Esophagus (tissue), 2 donors: ENCODE results near the gene PIK3CB. TPM values are rescaled to one million over a fixed set of nuclear protein-coding genes. Genes with fewer than 3 reads are reported as not detected.
"Not testable (repeated sequence)": the region's sequence is repeated elsewhere in the genome, so short reads cannot be mapped to it uniquely, and the experiment has no call there.

Source experiments
- H3K27ac ChIP-seq, 2 donors: one replicate each; pipeline ENCODE4 v1.5.1; 2013; ENCODE audit warnings: low read depth in 2 of 2, mild to moderate bottlenecking in 2 of 2, inconsistent platforms in 1 of 2, low read length in 1 of 2, moderate library complexity in 1 of 2
- H3K27me3 ChIP-seq, 2 donors: one replicate each; pipeline ENCODE4 v1.6.1; 2013; ENCODE audit warnings: low read length in 2 of 2, control low read depth in 1 of 2, mild to moderate bottlenecking in 1 of 2; ENCODE audit not compliant: insufficient read depth in 2 of 2, control insufficient read depth in 1 of 2
- H3K36me3 ChIP-seq, 2 donors: one replicate each; pipeline ENCODE4 v1.6.1; 2013; ENCODE audit warnings: low read length in 1 of 2; ENCODE audit not compliant: control insufficient read depth in 2 of 2, insufficient read depth in 2 of 2
- H3K4me1 ChIP-seq, 2 donors: one replicate each; pipeline ENCODE4 v1.6.1; 2013; ENCODE audit warnings: low read length in 1 of 2; ENCODE audit not compliant: control insufficient read depth in 2 of 2, insufficient read depth in 2 of 2
- H3K4me3 ChIP-seq, 2 donors: one replicate each; pipeline ENCODE4 v1.5.1; 2013; ENCODE audit warnings: low read length in 2 of 2, mild to moderate bottlenecking in 2 of 2, low read depth in 1 of 2, moderate library complexity in 1 of 2
- H3K9me3 ChIP-seq, 2 donors: one replicate each; pipeline ENCODE4 v1.6.1; 2013; ENCODE audit warnings: mild to moderate bottlenecking in 2 of 2, low read depth in 1 of 2, low read length in 1 of 2, moderate library complexity in 1 of 2; ENCODE audit not compliant: control insufficient read depth in 2 of 2, insufficient read depth in 1 of 2
- WGBS, 2 donors: extraction: QIAGEN DNeasy Blood & Tissue Kit; methylation state at CpG; one replicate each; pipeline ENCODE4 v1.1.7; 2013; 5-methylcytosine and 5-hydroxymethylcytosine counted together
- polyA plus RNA-seq, 2 donors: library from polyadenylated mRNA; stranded (reverse); fragments of 200-250 nt; gene quantifications; one replicate each; pipeline ENCODE4 v1.2.3, GENCODE V29; 2013
- donor health status: healthy with polysubstance abuse.
- donor health status: Bipolar disorder and iron deficiency.

Gene PIK3CB
- polyA plus RNA-seq, 2 donors = 7.5 to 10.6 TPM

DNA sequence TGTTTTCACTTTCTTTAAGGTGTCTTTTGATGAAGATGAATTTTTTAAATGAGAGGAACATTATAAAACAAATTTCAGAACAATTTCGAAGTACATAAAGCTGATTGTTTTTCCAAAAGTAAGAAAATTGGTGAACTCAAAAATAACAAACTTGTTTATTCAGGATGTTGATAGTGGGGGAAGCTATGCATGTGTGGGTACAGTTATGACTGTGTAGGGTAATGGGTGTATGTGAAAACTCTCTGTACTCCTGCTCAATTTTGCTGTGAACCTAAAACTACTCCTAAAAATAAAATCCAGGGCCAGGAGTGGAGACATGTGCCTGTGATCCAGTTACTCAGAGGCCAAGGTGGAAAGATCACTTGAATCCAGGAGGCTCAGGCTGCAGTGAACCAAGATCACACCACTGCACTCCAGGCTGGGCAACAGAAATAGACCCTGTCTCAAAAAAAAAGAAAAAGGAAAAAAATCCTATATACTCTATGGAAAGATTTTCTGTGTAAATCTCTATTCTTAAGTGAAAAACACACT, 37.2 kb downstream of the PIK3CB start:
- WGBS, 2 donors = 91 to 97% methylated on average over 1 of the region's 1 CpG
- no peak overlapping the region for H3K4me3 ChIP-seq

DNA sequence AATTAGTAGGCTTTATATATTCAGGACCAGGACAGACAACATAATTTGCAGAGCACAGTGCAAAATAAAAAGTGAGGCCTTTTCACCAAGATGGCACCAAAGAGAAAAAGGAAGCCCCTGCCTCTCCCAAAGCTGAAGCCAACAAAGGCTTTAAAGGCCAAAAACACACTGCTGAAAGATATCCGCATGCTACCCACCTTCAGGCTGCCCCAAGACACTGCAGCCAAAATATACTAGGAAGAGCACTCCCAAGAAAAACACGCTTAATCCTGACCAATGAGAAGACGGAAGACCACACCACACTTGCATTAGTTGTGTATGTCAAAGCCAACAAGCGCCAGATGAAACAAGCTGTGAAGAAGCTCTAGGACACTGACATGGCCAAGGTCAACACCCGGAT, 38.0 kb downstream of the PIK3CB start:
- 92 to 94% methylated on average over 5 of the region's 5 CpGs for WGBS, 2 donors
- no peak overlapping the region for H3K4me3 ChIP-seq
- no peak overlapping the region for H3K27ac ChIP-seq
- H3K4me1 ChIP-seq = no peaks in the 10 kb centered on the region
- H3K9me3 ChIP-seq = no peaks in the 10 kb centered on the region
- no peaks in the 10 kb centered on the region for H3K36me3 ChIP-seq
- H3K27me3 ChIP-seq = no peaks in the 10 kb centered on the region

More for the DNA sequence above, 37.2 kb downstream of the PIK3CB start:
- no peak overlapping the region for H3K27ac ChIP-seq
- H3K27me3 ChIP-seq = no peaks in the 10 kb centered on the region
- H3K36me3 ChIP-seq = no peaks in the 10 kb centered on the region
- H3K4me1 ChIP-seq = no peaks in the 10 kb centered on the region
- no peaks in the 10 kb centered on the region for H3K9me3 ChIP-seq

DNA sequence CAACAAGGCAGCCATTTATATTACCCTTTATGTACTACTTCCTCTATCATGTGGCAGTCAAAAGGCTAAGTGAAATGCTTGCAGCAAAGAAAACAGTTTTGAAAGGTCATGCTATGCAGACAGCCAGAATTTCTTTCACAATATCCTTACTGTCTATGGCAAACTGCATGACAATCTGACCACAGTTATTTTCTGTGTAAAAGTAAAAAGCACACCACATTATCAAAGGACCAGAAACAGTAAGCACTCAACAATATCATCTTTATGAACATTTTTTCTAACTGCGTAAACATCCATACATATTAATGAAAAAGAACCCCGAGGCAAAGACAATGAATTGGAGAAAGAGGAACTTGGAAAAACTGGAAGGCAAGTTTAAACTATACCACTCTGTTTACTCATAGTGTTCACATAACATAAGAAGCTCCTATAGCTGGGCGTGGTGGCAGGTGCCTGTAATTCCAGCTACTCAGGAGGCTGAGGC, 47.9 kb downstream of the PIK3CB start:
- WGBS, 2 donors = 47 to 76% methylated on average over 3 of the region's 3 CpGs
- H3K27ac ChIP-seq = no peak overlapping the region
- H3K4me3 ChIP-seq = no peak overlapping the region
- no peaks in the 10 kb centered on the region for H3K36me3 ChIP-seq
- H3K27me3 ChIP-seq = no peaks in the 10 kb centered on the region
- no peaks in the 10 kb centered on the region for H3K9me3 ChIP-seq
- H3K4me1 ChIP-seq = no peaks in the 10 kb centered on the region

DNA sequence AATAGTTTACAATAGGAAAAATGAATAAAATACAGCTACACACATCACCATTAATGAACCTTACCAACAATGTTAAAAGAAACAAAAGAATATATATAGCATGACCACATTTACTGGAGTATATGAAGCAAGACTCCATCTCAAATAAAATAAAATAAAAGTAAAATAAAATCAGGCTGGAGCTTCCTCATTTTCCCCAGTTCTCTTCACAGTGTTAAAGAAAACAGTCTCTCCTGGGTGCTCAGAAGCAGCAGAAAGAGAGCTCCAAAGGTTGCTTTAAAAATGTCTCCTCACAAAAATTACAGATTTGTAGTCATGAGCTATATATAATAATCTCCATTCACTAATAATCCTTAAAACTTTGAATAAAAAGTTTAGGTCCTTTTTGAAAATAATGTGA, 48.8 kb downstream of the PIK3CB start:
- Histone ChIP-seq H3K4me1 (no peaks in the 10 kb centered on the region), H3K27me3 (no peaks in the 10 kb centered on the region), H3K9me3 (no peaks in the 10 kb centered on the region), H3K27ac (no peak overlapping the region), H3K4me3 (no peak overlapping the region), H3K36me3 (no peaks in the 10 kb centered on the region)

DNA sequence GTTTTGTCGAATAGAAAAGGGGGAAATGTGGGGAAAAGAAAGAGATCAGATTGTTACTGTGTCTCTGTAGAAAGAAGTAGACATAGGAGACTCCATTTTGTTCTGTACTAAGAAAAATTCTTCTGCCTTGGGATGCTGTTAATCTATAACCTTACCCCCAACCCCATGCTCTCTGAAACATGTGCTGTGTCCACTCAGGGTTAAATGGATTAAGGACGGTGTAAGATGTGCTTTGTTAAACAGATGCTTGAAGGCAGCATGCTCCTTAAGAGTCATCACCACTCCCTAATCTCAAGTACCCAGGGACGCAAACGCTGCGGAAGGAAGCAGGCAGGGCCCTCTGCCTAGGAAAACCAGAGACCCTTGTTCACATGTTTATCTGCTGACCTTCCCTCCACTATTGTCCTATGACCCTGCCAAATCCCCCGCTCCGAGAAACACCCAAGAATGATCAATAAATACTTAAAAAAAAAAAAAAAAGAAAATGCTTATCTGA, 49.3 kb downstream of the PIK3CB start:
- not testable (repeated sequence) for H3K27ac ChIP-seq, H3K4me3 ChIP-seq, H3K4me1 ChIP-seq, H3K36me3 ChIP-seq, H3K9me3 ChIP-seq, H3K27me3 ChIP-seq
- WGBS, 2 donors = 85 to 92% methylated on average over 7 of the region's 7 CpGs

DNA sequence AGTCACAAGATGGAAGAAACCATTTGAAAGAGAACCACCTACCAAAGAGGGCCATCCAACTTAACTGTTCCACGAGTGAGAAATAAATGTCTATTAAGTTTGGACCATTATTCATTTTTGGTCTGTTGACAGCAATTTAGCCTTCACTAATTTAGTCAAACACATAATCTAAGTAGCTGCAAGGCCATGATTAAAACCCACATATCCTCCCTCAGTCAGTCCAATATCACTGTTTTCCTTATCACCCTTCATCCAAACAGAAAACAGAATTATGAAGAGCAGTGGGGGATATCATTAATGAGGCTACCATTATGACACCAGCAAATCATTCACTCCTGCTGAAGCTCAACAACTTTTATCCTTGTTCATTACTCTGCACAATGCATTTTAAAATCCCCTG, 52.0 kb downstream of the PIK3CB start:
- H3K36me3 ChIP-seq = no peaks in the 10 kb centered on the region
- no peak overlapping the region for H3K4me3 ChIP-seq
- H3K4me1 ChIP-seq = no peaks in the 10 kb centered on the region
- H3K27me3 ChIP-seq = no peaks in the 10 kb centered on the region
- H3K9me3 ChIP-seq = no peaks in the 10 kb centered on the region
- 88% methylated on average over 1 of the region's 1 CpG for WGBS, 2 donors
- H3K27ac ChIP-seq = no peak overlapping the region

DNA sequence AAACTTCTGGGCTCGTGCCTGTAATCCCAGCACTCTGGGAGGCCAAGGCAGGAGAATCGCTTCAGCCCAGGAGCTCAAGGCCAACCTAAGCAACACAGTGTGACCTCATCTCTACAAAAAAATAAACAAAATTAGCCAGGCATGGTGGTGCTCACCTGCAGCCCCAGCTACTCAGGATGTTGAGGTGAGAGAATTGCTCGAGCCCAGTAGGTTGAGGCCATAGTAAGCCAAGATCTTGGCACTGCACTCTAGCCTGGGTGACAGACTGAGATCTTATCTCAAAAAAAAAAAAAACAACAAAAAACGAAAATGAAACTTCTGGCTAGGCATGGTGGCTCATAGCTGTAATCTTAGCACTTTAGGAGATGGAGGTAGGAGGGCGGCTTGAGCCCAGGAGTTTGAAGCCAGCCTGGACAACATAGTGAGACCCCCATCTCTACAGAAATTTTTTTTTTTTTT, 53.7 kb downstream of the PIK3CB start:
- H3K36me3 ChIP-seq = no peaks in the 10 kb centered on the region
- no peaks in the 10 kb centered on the region for H3K4me1 ChIP-seq
- H3K27me3 ChIP-seq = no peaks in the 10 kb centered on the region
- H3K4me3 ChIP-seq = no peak overlapping the region
- WGBS, 2 donors = 63 to 76% methylated on average over 5 of the region's 5 CpGs
- no peaks in the 10 kb centered on the region for H3K9me3 ChIP-seq
- H3K27ac ChIP-seq = no peak overlapping the region

DNA sequence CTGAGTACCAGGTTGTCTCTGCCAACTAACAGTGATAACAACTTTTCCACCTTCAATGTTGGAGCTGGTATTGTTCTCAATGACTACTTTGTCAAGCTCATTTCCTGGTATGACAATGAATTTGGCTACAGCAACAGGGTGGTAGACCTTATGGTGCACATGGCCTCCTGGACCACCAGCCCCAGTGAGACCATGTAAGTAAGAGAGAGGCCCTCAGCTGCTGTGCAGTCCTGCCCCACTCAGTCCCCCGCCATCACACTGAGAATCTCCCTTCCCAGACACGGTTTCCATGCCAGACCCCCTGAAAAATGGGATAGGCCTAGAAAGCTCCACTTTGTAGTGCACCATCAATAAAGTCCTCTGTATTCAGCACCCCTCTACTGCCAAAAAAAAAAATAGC, 56.1 kb downstream of the PIK3CB start:
- H3K9me3 ChIP-seq = no peaks in the 10 kb centered on the region
- H3K27ac ChIP-seq = no peak overlapping the region
- H3K27me3 ChIP-seq = no peaks in the 10 kb centered on the region
- H3K4me3 ChIP-seq = no peak overlapping the region
- H3K36me3 ChIP-seq = no peaks in the 10 kb centered on the region
- H3K4me1 ChIP-seq = no peaks in the 10 kb centered on the region
- 95 to 97% methylated on average over 2 of the region's 2 CpGs for WGBS, 2 donors

DNA sequence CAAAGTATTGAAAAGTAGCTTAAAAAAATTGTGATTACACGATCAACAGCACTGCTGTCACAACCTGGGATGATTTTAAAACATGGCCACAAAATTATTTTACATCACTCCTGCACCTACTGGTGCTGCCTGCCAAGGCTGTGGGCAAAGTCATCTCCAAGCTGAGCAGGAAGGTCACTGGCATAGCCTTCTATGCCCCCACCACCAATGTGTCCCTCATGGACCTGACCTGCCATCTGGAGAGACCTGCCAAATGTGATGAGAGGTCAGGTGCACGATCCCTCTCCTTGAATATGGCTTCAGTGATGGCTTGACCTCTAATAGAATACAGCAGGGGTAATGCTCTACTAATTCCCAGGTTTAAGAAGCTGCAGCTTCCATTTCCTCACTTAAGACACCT, 57.8 kb downstream of the PIK3CB start:
- Histone ChIP-seq H3K27me3 (no peaks in the 10 kb centered on the region), H3K4me3 (no peak overlapping the region), H3K4me1 (no peaks in the 10 kb centered on the region), H3K36me3 (no peaks in the 10 kb centered on the region), H3K9me3 (no peaks in the 10 kb centered on the region), H3K27ac (no peak overlapping the region)
- WGBS, 2 donors = 98% methylated on average over 2 of the region's 2 CpGs

DNA sequence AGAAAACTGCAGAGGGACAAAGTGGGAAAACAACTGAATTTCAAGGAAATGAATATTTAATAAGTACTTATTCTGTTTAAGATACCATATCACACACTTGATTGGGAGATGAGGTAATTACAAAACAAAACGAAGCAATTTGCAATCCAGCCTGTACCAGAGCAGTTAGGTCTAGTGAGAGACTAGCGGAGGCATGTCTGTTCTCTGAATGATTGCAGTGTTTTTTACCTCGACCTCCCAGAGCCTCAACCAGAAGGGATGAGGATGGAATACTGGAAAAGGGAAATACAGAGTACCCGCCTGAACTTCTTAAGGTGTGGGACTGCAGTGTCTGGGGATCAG, 59.5 kb downstream of the PIK3CB start:
- no peak overlapping the region for H3K4me3 ChIP-seq
- WGBS, 2 donors = 51 to 60% methylated on average over 4 of the region's 4 CpGs
- H3K27ac ChIP-seq = no peak overlapping the region
- no peaks in the 10 kb centered on the region for H3K36me3 ChIP-seq
- H3K4me1 ChIP-seq = no peaks in the 10 kb centered on the region
- no peaks in the 10 kb centered on the region for H3K27me3 ChIP-seq
- H3K9me3 ChIP-seq = no peaks in the 10 kb centered on the region
